Measurements from ENCODE around the gene PNO1. TPM values are rescaled to one million over a fixed set of nuclear protein-coding genes. Genes with fewer than 3 reads are reported as not detected.

Gene PNO1
- total and polyA plus RNA-seq, 2 experiments from 2014 or later: 34.6 to 43.7 TPM

- TF ChIP-seq ZNF462 (CRISPR knock-in tag; IDR thresholded peaks at IDR 0.05) (no peak), EZH2phosphoT487 (IDR thresholded peaks at IDR 0.05; ENCODE audit: unreplicated experiment) (no peak), ZNF331 (CRISPR knock-in tag; IDR thresholded peaks at IDR 0.05; ENCODE audit: low read depth) (no peak), JUNB (IDR thresholded peaks at IDR 0.05; ENCODE audit: unreplicated experiment) (no peak), POLR2AphosphoS5 (IDR thresholded peaks at IDR 0.05; ENCODE audit: low read depth) (no peak), ZNF114 (CRISPR knock-in tag; IDR thresholded peaks at IDR 0.05) (no peak)
Measured at GRCh38 chr2:68119504-68119903, 38.2 kb upstream of the PNO1 start (continued).

- DNase-seq (ENCODE audit: low spot score): peak; percentile 93
- Histone ChIP-seq H3K4me1 (ENCODE audit: insufficient read depth) (no peaks in the 10 kb centered on the region), H4K20me1 (replicated peaks; ENCODE audit: insufficient read depth) (no peaks in the 10 kb centered on the region), H3K27ac (ENCODE audit: low read depth) (no peak overlapping the region), H3K79me2 (replicated peaks; ENCODE audit: insufficient read depth) (no peaks in the 10 kb centered on the region), H3K27me3 (ENCODE audit: insufficient read depth) (no peaks in the 10 kb centered on the region), H3K9me2 (ENCODE audit: insufficient read depth) (0 out of 2 replicates have a peak, but pooled peaks cover 5% of the 10 kb centered on the region), H2AFZ (no peak overlapping the region), H3K4me2 (peak overlapping the region; percentile 24; the same call in 1 of the 2 replicates), H3K4me3 (no peak overlapping the region), H3K36me3 (ENCODE audit: insufficient read depth) (no peaks in the 10 kb centered on the region), H3F3A (replicated peaks; ENCODE audit: low read depth) (no peaks in the 10 kb centered on the region)
- H3K36me3 Mint-ChIP-seq (ENCODE audit: low read depth): no peaks in the 10 kb centered on the region
- no peaks in the 10 kb centered on the region for H3K9me3 Mint-ChIP-seq
- 0 out of 3 replicates have a peak, but pooled peaks cover 3% of the 10 kb centered on the region for H3K4me1 Mint-ChIP-seq
- peak; percentile 89 for ATAC-seq
- H3K27ac Mint-ChIP-seq: no peak overlapping the region
- peak overlapping the region; percentile 22; the same call in 1 of the 3 replicates for H3K4me3 Mint-ChIP-seq
- TF ChIP-seq EZH2 (IDR thresholded peaks at IDR 0.05; ENCODE audit: low read depth, unreplicated experiment) (no peak), CTCF (conservative IDR thresholded peaks at IDR 0.05; ENCODE audit: low read depth in 2 of 2) (peak; percentile 98)
- H3K27me3 Mint-ChIP-seq (ENCODE audit: insufficient read depth, low read depth, poor library complexity): peaks cover 4% of the 10 kb centered on the region
Measured at GRCh38 chr2:68121873-68122679, 35.6 kb upstream of the PNO1 start.
